ENCODE results near the gene PDGFRB.
A peak's percentile ranks its signal among the peaks of the same experiment; 100 is the strongest.

PDGFRB gene

DNA sequence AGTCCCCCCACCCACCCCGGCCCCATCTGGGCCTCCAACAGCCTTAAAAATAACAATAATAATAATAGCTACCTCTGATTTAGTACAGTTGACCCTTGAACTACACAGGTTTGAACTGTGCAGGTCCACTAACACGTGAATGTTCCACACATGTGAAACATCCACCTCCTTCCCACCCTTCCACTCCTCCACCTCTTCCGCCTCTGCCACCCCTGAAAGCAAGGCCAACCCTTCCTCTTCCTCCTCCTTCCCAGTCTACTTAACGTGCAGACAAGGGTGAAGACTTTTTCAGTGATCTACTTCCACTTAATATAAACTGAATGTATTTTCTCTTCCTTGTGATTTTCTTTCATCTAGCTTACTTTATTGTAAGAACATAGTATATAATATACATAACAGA, 10.8 kb downstream of the PDGFRB start:
- peak; percentile 65 for DNase-seq (ENCODE audit: low read depth, low spot score)

DNA sequence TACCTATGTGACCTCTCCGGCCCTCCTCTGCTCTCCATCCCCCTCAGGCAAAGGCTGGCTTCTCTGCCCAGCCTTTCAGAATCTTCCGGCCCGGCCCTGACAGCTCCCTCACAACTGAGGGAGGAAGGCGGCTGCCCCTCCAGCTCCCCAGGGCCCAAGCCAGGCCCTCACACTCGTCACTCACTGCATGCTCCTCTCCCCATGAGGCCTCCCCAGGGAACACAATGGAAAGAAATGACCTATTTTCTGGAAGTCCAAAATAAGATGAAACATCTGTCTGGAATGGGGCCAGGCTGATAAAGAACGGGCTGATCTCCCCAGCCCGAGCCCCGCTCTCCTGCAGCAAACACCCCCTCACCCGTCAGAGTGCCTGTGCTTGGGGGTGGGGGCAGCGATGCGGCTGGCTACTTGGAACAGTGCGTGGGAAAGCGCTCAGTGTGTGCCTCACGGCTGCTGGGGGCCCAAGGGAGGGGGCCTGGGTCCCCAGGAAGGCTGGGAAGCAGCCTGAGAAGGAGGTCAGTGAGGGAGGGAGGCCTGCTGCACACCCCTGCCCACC, 11.3 kb downstream of the PDGFRB start:
- peak; percentile 91 for DNase-seq (ENCODE audit: low read depth, low spot score)

DNA sequence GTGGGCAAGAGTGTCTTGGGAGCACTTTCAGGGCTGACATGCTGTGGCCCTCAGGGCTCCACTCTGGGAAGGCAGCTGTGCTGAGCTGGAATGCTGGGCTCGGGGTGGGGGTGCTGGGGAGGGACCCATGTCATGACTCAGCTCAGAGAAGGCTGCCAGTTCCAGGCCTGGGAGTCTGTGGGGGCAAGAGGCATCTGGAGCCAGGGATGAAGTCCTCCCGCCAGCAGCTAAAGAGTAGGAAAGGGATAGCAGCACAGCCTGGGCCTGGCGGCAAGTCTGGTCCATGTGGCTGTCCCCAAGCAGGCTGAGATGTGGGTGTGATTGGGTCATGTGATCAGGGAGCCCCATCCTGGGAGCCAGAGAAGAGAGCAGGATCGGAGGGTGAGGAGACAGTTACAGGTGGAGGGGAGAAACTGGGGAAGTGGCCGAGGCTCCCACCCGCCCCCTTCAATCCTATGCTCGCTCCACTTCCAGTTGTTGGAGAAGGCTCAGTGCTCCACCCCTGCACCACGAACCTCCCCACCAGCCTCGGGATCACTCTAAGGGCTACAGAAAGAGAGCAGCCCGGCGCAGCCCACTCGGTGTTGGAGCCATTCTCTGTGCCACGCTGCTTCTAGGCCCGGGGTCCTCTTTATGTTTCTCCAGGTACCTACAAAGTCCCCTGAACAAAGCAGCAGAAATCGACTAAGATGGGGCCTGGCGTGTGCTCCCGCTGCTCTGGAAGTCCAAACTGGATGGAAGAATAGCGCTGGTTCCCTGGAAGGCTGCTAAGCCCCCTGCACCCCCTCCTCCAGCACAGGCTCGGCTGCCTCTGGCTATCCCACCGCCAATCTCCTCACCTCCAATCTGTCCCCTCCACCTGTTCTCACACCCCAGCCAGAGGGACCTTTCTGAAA, 12.0 kb downstream of the PDGFRB start:
- peak; percentile 65 for DNase-seq (ENCODE audit: low read depth, low spot score)

DNA sequence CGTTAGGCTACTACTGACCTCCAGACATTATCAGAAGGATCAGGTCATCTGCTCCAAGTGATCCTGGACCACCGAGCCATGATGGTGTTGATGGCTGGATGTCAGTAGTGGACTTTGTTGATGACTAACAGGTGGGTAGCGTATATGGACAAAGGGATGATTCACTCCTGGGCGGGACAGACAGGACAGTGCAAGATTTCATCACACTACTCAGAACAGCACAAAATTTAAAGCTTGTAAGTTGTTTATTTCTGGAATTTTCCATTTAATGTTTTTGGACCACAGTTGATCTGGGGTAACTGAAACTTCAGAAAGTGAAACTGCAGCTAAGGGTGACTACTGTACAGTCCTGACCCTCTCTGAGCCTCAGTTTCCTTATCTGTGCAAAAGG, 12.7 kb downstream of the PDGFRB start:
- no peak for DNase-seq (ENCODE audit: low read depth, low spot score)

DNA sequence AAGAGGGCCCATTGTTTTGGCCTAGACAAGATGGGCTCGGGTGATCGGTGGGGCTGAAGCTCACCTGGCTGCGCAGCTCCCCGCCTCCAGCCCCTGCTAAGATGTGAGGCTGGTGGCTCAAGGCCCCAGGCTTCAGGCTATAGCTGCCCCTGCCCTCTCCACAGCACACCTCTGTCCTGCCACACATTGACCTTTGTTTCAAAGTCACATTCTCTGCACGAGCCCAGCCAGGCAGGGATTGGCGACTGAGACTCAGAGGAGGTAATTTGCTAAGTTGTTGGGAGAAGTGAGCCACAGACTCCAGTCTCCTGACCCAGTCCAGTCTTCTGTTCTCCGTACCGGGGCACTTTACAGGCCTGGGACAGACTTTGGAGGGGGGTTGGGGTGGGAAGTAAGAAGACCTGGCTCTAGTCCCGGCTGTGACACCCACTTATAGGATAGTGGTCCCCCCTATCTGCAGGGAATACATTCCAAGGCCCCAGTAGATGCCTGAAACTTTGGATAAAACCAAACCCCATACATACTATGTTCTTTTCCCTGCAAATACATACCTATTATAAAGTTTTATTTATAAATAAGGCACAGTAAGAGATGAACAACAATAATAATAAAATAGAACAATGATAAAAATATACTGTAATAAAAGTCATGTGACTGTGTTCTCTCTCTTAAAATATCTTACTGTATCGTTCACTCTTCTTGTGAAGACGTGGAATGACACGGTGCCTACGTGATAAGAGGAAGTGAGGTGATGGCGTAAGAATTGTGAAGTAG, 13.3 kb downstream of the PDGFRB start:
- no peak for DNase-seq (ENCODE audit: low read depth, low spot score)

DNA sequence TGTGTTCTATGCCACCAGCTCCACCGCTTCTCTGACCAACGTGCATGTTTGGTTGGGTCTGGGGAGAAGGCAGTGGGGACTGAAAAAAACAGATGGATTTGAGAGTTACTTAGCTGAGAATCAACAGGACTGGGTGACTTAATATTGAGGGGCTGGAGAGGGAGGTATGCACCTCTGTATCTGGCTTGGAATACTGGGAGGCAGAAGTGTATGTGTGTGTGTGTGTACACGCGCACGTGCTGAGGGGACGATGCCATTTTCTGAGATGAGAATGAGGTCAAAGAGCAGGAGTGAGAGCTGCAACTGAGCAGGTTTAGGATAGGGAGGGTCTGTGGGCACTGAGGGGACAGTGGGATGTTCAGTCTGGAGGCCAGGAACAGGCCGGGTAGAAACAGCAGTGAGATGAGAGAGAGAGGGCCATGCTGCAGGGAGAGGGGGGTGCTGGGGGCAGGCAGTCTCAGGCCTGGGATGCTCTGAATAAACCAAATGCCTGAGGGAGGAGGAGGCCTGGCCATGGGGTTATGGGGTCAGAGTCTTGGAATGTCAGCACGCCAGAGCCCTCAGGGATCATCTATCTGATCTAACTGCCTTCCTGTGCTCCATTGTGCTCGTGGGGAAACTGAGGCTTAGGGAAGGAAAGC, 14.0 kb downstream of the PDGFRB start:
- no peak for DNase-seq (ENCODE audit: low read depth, low spot score)

DNA sequence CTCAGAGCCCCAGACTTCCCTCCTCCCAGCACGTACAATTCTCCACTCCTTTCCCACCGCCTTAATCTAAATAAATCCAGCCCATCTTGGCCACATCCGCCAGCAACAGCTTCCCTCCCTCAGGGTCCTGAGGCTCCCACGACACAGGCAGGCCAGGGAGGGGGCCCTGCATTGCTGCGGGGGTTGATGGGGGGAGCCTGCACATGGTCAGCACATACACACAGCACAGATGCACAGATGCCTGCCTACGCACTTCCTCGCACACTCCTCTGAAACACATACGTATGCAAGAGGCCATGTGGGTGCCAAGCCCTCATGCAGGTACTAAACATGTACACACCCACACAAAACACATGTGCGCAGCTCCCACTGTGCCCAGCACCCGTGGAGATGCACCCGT, 14.8 kb downstream of the PDGFRB start:
- DNase-seq (ENCODE audit: low read depth, low spot score): peak; percentile 90

DNA sequence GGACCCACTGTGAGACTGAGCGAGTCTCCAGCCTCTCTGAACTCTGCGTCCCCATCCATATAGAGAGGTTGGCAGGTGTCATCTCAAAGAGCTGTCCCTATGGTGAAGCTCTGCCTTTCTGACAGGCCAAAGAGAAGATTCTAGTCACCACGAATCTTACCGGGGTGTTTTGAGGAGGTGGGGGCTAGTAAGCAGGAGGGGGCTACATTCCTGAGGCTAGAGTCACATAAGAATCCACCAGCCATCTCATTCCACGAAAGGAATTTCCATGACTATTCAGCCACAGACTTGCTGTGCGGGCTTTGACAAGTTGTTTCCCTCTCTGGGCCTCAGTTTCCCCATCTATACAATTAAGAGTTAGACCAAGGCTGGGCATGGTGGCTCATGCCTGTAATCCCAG, 16.3 kb downstream of the PDGFRB start:
- no peak for DNase-seq (ENCODE audit: low read depth, low spot score)

DNA sequence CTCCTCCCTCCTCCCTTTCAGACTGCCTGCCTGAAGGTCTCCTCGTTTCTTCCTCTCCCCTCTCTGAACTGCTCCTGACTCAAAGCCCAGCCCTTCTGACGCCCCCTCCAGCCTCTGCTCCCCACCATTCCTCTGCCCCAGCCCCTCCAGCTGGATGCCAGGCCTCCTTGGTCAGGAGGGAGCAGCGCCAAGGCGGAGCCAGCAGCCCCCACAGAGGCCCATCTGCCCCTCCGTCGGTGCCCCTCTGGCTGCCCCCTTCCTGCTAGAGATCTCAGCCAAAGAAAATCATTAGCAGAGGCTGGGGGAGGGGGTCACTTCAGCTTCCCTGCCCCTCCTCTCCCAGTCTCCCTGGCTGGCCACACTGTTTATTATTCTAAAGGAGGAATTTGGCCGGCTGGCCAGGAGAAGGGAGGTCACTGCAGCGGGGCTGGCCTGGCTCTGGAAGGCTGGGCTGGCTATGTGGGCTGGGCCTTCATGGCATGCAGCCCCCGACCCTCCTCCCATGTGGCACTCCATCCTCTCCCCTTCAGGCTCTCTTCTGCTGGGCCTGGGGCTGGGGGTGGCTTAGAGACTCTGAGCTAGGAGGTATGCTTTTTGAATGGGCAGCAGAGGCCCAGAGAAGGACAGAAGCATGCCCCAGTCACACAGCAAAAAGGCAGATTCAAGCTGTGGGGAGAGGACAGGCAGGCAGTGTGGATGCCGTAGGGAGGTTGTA, 16.9 kb downstream of the PDGFRB start:
- peak; percentile 89 for DNase-seq (ENCODE audit: low read depth, low spot score)

DNA sequence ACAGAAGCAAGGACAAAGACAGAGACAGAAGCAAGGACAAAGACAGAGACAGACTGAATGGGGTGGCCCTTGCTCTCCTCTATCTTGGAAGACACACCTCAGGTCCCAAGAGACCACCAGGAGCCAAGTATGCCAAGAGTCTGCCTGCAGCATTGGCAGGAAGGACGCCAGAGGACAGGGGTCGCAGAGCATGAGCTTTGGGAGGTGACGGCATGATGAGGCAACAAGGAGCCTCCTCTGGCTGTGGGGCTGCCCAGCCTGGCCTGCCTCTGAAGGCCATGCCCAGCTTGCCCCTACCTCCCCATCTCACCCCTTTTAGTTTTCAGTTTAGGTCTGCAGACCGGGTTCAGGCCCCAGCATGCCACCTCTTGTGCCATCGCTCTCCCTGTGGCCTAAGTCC, 17.6 kb downstream of the PDGFRB start:
- no peak for DNase-seq (ENCODE audit: low read depth, low spot score)

DNA sequence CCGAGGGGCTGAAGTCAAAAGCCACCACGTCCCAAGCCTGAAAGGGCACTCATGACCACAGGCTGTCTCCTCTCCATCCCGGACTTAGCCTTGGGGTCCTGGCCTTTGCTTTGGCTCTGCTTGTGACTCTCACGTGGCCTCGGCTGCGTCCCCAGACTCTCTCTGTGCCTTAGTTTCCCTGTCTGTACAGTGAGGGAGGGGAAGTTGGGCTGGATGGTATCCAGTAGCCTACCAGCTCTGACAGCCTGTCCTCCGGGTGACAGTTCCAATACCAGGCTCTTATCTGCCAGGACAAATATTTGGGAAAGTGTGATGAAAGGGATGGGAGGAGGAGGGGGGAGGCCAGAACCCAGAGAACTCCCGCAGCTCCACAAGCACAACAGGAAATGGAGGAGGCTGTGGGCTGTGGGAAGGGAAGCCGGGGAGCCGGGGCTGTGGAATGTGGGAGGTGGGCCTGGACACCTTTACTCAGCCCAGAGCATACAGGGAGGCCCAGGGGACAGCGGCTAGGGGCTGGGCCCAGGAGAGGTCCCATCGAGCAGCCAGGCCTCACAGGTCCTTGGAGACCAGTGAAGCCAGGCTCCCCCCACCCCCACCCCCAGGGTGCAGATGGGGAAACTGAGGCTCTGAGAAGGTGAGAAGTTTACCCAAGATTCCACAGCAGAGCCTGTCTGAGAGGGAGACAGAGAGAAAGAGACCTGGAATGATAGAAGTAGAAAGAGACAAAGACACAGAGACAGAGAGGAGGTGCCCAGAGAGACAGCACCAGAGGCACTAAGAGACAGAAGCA, 18.3 kb downstream of the PDGFRB start:
- no peak for DNase-seq (ENCODE audit: low read depth, low spot score)

DNA sequence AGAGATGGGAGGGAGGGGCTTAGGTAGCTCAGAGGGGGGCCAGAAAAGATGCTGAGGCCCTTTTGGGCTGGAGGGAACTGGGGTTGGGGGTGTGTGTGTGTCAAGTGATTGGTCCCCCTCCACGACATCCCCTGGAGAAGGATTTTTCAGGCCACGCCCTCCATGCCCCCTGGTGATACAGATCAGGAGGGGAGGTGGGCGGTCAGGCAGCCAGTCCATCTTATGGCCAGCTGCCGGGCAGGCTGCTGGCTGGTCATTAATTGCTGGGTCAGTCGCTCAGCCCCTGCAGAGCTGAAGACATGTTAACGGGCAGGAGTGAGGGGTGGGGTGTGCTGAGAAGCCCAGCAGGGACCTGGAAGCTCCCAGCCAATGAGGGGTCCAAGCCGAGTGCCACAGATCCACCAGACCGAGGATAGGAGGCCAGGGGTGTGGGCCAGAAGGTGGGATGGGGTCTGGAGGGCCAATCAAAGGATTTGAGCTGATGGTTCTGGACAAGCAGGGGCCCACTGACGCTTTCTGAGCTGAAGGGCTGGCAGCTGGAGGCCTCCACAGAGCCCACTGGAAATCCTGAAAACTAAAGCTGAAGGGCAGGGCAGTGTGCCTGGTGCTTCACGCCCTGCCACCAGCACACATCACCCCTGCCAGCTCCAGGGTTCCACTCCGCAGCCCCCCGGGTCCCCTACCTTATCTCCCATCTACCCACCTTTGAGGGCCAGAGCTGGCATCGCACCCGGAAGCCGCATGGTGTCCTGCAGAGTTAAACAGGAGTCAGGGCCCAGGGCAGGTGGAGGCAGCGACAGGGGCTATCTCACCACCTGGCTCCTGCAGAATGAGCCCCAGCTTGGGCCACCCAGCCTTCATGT, 19.1 kb downstream of the PDGFRB start:
- no peak for DNase-seq (ENCODE audit: low read depth, low spot score)

DNA sequence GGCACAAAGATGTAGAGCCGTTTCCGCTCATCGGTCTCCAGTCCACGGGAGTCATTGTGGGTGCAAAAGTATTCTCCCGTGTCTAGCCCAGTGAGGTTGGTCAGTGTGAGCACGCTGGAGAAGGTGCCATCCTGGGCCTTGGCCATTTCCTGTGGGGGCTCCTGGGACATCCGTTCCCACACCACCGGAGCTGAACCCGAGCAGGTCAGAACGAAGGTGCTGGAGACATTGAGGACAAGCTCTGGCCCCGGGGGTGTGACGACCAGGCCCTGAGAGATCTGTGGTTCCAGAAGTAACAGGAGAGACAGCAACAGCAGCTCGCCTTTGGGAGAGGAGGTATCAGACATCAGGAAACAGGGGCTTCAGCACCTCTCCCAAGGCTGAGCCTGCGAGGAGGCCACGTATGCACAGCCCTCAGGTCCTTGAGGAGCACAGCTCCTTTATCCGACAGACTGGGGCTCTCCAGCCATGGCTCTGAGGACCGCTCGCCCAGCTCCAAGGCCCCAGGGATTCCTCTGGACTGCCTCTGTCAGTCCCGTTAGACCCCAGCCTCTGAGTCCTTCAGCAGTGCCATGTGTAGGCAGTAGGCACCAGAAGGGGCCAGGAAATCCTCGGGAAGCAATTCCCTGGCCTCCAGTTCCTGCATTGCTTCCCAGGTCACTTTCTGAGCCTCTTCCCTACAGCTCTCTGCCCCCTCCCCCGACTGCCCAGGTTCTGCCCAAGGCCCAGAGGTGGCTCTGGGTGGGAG, 19.9 kb downstream of the PDGFRB start:
- no peak for DNase-seq (ENCODE audit: low read depth, low spot score)

DNA sequence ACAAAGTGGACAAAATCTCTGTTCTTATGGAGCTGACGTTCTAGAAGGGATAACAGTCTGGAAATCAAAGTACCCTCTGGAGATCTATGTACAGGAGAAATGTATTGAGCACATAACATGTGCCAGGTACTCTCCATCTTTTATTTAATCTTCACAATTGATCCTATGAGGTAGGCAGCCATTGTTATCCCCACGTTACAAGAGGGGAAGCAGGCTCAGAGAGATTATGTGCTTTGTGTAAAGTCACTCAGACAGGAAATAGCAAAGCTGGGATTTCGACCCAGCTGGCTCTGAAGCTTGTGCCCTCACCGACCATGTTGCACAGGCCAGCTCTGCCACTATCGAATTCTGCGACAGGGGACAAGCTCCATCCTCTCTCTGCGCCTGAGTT, 21.5 kb downstream of the PDGFRB start:
- no peak for DNase-seq (ENCODE audit: low read depth, low spot score)

DNA sequence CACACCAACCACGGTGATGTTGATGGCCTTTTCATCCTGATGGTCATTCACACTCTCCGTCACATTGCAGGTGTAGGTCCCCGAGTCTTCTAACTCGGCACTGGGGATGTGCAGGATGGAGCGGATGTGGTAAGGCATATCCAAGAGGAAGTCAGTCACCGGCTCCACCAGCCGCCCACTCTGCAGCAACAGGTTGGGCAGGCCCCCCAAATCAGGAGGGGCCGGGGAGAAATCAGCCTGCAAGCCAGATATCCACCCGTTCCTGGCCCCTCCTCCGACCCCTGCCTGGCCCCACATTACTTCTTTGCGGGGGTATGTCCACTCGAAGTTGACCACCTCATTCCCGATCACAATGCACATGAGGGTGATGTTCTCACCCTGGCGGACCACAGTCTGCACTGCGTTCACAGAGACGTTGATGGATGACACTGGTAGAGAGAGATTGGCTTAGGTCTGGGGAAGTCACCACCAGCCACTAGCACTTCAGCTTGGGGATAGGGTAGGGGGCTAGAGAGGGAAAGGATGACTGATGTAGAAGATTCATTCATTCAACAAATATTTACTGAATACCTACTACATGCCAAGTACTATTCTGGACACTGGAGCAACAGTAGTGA, 22.0 kb downstream of the PDGFRB start:
- no peak for DNase-seq (ENCODE audit: low read depth, low spot score)

DNA sequence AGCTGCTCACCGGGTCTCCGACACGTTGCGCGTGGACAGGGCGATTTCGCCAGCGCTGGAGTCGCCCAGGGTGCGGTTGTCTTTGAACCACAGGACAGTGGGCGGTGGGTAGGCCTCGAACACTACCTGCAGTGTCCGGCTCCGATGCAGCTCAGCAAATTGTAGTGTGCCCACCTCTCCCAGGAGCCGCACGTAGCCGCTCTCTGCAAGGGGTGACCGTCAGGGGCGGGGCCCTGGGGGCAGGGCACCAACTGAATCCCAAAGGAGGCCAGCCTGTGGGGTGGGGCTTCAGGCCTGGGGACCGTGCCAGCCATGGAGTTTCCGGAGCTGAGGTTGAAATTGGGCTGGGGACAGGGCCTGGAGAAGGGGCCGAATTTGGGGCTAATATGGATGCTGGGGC, 22.9 kb downstream of the PDGFRB start:
- no peak for DNase-seq (ENCODE audit: low read depth, low spot score)

DNA sequence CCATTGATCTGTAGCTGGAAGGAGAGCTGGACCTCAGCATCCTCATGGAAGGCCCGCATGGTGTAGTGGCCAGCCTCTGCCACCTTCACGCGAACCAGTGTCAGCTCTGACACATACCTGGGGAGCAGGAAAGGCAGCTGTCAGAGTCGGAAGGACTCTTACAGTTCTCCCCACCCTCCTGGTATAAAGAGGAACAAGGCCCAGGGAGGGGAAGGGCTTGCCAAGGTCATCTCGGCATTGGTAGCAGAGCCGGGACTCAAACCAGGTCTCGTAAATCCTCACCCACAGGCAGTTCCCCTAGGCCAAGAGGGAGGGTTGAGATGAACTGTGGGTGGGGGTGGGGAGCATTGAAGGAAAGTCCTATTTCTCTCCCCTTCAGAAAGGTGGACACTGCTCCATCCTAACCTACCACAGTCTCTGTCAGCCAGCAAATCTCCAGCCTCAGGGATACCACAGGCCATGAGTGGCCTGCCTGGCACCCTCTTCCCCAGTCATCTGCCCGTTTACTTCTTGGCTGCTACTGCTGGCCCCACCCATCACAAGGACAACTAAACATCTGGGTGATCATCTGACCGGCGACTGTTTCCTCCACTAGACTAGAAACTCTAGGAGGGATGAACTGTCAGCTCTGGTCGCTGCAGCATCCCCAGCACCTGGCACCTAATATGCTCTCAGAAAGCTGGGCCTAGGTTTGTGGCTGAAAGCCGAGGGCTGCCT, 23.5 kb downstream of the PDGFRB start:
- no peak for DNase-seq (ENCODE audit: low read depth, low spot score)

DNA sequence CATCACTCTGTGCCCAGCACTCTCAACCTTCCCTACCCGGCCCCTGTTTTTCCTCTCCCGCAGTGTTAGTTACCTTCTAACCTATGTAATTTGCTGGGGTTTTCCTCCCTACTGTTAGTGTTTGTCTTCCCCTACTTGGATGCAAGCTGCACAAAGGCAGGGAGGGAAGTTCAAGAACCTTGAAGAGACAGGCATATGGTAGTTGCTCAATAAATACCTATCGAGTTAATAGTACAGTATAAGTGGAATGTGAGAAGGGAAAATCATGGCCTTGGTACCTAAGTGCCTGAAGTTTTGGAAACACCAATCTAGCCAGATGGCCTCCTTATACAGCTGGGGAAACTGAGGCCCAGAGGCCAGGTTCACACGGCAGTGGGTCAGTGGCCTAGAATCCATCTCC, 24.2 kb downstream of the PDGFRB start:
- DNase-seq (ENCODE audit: low read depth, low spot score): no peak
